HG02798 (cell line): ENCODE data around the gene ATRX.
"Not testable (repeated sequence)": the region's sequence is repeated elsewhere in the genome, so short reads cannot be mapped to it uniquely, and the experiment has no call there.

Experiments
- ATAC-seq: cut with Tn5 transposase; IDR thresholded peaks from one replicate; pipeline ENCODE4 v1.9.1; 2021; ENCODE audit warnings: mild to moderate bottlenecking; ENCODE audit not compliant: unreplicated experiment, poor library complexity

Gene ATRX

DNA sequence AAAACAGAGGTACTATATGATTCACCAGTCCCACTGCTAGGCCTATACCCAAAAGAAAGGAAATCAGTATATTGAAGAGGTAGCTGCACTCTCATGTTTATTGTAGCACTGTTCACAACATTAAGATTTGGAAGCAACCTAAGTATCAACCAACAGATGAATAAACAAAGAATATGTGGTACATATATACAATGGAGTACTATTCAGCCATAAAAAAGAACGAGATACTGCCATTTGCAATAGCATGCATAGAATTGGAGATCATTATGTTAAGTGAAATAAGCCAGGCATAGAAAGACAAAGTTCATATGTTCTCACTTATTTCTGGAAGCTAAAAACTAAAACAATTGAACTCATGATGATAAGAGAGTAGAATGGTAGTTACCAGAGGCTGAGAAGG, 266.3 kb downstream of the ATRX start:
- ATAC-seq, result no peak

DNA sequence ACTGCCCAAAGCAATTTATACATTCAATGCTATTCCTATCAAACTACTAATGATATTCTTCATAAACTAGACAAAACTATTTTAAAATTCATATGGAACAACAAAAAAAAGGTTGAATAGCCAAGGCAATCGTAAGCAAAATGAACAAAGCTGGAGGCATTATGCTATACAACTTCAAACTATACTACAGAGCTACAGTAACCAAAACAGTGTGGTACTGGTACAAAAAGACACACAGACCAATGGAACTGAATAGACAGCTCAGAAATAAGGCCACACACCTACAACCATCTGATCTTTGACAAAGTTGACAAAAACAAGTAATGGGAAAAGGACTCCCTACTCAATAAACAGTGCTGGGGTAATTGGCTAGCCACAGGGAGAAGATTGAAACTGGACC, 271.8 kb downstream of the ATRX start:
- no peak for ATAC-seq

DNA sequence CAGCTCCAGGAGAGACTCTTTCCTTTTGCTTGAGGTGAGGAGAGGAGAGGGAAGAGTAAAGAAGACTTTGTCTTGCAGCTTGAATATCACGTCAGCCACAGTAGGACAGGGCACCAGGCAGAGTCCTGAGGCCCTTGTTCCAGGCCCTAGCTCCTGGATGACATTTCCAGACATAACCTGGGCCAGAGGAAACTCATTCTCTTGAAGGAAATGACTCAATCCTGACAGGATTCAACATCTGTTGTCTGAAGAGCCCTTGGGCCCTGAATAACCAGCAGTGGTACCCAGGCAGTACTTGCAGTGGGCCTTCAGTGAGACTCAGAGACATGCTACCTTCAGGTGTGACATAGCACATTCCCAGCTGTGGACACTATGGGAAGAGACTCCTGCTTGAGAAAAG, 276.0 kb downstream of the ATRX start:
- ATAC-seq, result no peak

DNA sequence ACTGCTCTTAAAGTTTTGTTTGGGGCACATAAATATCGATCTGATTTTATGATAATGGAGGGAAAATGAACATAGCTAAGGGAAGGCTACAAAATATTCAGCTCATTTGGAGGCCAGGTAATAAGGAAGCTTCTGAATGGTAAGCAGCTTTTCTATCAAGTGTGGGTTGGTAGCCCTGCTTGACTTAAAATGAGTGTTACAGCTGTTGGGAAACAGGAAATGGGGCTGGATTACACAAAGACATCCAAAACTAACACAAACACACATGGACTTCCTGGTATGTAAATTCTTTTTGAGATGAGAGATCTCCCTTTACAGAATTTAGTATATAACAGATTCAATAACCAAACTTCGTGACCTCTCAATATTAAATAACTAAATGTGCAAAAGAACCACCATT, 280.8 kb downstream of the ATRX start:
- ATAC-seq, result no peak

DNA sequence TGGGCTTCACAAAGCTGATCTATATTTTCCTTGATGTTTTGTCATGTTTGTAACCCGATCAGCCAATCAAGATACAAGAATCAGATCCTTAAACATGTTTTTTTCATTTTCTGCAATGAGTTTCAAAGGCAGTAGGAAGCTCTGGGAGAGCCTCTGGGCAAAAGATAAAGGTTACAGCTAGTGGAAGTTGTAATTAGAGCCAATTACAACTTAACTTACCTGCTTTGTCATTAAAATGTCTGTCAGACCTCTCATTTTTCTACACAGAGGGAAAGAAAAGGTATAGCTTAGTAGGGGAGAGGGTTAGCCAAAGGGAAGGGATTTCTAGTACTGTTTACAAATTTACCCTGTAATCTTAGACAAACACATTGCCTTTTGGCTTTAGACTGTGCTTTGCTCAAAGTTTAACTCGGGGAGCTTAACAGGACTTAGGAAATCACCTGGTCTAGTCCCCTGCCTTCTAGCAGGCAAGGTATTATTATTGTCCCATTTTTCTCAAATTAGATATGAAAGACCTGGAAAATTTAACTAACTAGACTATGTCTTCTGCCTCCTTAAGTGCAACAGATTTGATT, 283.0 kb downstream of the ATRX start:
- ATAC-seq, result no peak

DNA sequence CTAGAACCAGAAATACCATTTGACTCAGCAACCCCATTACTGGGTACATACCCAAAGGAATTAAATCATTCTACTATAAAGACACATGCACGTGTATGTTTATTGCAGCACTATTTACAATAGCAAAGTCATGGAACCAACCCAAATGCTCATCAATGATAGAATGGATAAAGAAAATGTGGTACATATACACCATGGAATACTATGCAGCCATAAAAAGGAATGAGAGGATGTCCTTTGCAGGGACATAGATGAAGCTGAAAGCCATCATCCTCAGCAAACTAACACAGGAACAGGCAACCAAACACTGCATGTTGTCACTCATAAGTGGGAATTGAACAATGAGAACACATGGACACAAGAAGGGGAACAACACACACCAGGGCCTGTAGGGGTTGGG, 285.9 kb downstream of the ATRX start:
- ATAC-seq, result not testable (repeated sequence)

DNA sequence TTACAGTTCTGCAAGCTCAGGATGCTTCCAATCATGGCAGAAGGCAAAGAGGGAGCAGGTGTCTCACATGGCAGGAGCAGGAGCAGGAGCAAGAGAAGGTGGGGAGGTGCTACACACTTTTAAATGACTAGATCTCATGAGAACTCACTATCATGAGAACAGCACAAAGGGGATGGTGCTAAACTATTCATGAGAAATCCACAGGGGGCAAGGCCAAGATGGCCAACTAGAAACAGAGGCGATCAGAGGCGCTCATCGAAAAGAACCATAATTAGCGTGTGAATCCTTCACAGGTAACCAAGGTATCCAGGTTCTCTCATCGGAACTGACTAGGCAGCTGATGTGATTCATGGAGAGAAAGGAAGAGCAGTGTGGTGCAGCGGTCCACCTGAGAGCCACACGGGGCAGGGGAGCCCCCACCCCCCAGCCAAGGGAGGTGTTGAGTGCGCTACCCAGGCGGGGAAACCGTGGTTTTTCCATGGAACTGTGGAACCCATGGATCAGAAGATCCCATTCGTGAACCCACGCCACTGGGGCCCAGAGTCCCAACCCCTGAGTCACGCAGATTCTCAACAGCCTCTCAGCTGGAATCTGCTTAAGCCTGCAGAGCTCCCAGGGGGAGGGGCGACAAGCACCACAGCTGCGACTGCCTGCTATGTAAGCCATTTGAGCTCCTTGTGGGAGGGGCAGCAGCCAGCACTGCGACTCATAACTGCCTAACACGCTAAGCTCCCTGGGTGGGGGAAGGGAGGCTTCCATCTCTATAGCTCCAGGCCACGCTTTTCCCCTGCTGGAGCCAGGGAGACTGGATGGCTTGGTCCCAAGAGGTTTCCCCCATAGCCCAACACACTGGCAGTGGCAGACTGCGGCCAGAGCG, 292.1 kb downstream of the ATRX start:
- no peak for ATAC-seq

DNA sequence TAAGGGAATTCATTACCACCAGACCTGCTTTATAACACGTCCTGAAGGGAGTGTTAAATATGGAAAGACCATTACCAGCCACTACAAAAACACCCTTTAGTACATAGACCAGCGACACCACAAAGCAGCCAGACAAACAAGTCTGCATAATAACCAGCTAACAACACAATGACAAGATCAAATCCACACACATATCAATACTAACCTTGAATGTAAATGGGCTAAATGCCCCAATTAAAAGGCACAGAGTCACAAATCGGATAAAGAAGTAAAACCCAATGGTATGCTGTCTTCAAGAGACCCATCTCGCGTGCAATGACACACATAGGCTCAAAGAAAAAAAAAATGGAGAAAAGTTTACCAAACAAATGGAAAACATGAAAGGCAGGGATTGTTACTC, 302.0 kb downstream of the ATRX start:
- ATAC-seq, result no peak

DNA sequence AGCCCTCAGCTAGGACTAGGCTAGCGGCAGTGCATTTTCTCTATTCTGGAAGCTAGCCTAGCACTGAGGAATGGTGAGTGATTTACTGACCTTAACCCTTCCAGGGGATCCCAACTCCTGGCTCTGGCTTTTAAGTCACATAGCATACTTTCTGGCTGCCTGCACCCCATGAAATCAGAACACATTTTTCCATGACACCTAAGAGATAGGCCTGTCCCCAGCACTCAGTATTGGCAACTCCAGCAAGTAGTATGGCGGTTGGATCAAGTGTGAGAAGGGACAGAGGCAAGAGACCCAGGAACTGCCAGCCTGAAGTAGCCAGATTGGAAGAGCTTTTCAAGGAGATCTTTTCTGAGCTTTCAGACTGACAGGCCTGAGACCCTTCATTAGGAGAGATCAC, 330.6 kb downstream of the ATRX start:
- ATAC-seq, result no peak
